Esophagus (tissue), 2 donors: ENCODE measurements around the gene RASAL1. TPM values are rescaled to one million over a fixed set of nuclear protein-coding genes. Genes with fewer than 3 reads are reported as not detected.

Source experiments
- polyA plus RNA-seq, 2 donors: library from polyadenylated mRNA; stranded (reverse); fragments of 200-250 nt; gene quantifications; one replicate each; pipeline ENCODE4 v1.2.3, GENCODE V29; 2013
- donor health status: healthy with polysubstance abuse.
- donor health status: Bipolar disorder and iron deficiency.

Gene RASAL1
- polyA plus RNA-seq, 2 donors = 43.4 to 52.7 TPM

Other genes starting within 250 kb of the RASAL1 start
- gene OAS1, start 228.8 kb downstream of the RASAL1 start, polyA plus RNA-seq = 10 to 100 TPM; 47.9 to 58.6 TPM
- 10 to 100 TPM; 13.2 to 15.2 TPM for gene OAS3, start 197.3 kb downstream of the RASAL1 start, polyA plus RNA-seq
- 10 to 100 TPM in 1 of 2 donors, 1 to 10 TPM in 1; 6.6 to 10.8 TPM for gene OAS2, start 157.2 kb downstream of the RASAL1 start, polyA plus RNA-seq
- under 1 TPM; 0.49 to 0.59 TPM for gene DTX1, start 79.0 kb downstream of the RASAL1 start, polyA plus RNA-seq
- under 1 TPM; 0.35 to 0.73 TPM for gene CFAP73, start 14.0 kb upstream of the RASAL1 start, polyA plus RNA-seq
- 10 to 100 TPM; 34.3 to 49.1 TPM for gene DDX54, start 49.7 kb upstream of the RASAL1 start, polyA plus RNA-seq
- gene RITA1, start 50.0 kb upstream of the RASAL1 start, polyA plus RNA-seq = 10 to 100 TPM in 1 of 2 donors, 1 to 10 TPM in 1; 6.8 to 14.6 TPM
- gene TPCN1, start 85.7 kb upstream of the RASAL1 start, polyA plus RNA-seq = 10 to 100 TPM; 30.9 to 57.6 TPM
- gene SLC8B1, start 199.3 kb upstream of the RASAL1 start, polyA plus RNA-seq = 10 to 100 TPM; 17.2 to 19.3 TPM
- gene PLBD2, start 222.8 kb upstream of the RASAL1 start, polyA plus RNA-seq = 1 to 10 TPM; 6.5 to 7.2 TPM